IPS-20b (cell line): ENCODE measurements around the gene HDAC9.
"Not testable (repeated sequence)": the region's sequence is repeated elsewhere in the genome, so short reads cannot be mapped to it uniquely, and the experiment has no call there.

Experiments used
- H3K27ac ChIP-seq: one replicate; pipeline ENCODE4 v1.5.1; 2013; ENCODE audit warnings: low read length
- H3K27me3 ChIP-seq: 2 replicates; pipeline ENCODE4 v1.6.1; 2013; ENCODE audit warnings: mild to moderate bottlenecking, low read length, inconsistent platforms; ENCODE audit not compliant: insufficient read depth
- H3K36me3 ChIP-seq: 2 replicates; pipeline ENCODE4 v1.6.1; 2013; ENCODE audit warnings: low read depth, mild to moderate bottlenecking, inconsistent platforms, low read length, moderate library complexity; ENCODE audit not compliant: insufficient read depth
- H3K4me1 ChIP-seq: 2 replicates; pipeline ENCODE4 v1.6.1; 2013; ENCODE audit warnings: mild to moderate bottlenecking, control low read depth, inconsistent platforms, low read length, moderate library complexity; ENCODE audit not compliant: insufficient read depth
- H3K4me3 ChIP-seq: 2 replicates; pipeline ENCODE4 v1.5.1; 2013; ENCODE audit warnings: mild to moderate bottlenecking, low read length, inconsistent platforms
- H3K9ac ChIP-seq: 2 replicates; pipeline ENCODE4 v1.6.1; 2013; ENCODE audit warnings: low read depth, mild to moderate bottlenecking, inconsistent platforms, low read length, moderate library complexity
- H3K9me3 ChIP-seq: 2 replicates; pipeline ENCODE4 v1.6.1; 2013; ENCODE audit warnings: mild to moderate bottlenecking, low read depth, low read length, inconsistent platforms; ENCODE audit not compliant: insufficient read depth

HDAC9 gene

GRCh38 chr7:19030281-19030680 is 534.7 kb downstream of the HDAC9 start:
- H3K36me3 ChIP-seq = no peaks in the 10 kb centered on the region
- no peaks in the 10 kb centered on the region for H3K27me3 ChIP-seq
- no peak overlapping the region for H3K27ac ChIP-seq
- no peaks in the 10 kb centered on the region for H3K4me1 ChIP-seq
- H3K4me3 ChIP-seq = no peak overlapping the region
- H3K9ac ChIP-seq = no peak overlapping the region
- no peaks in the 10 kb centered on the region for H3K9me3 ChIP-seq

- not testable (repeated sequence) for H3K9me3 ChIP-seq, H3K4me1 ChIP-seq, H3K9ac ChIP-seq, H3K27me3 ChIP-seq, H3K27ac ChIP-seq, H3K4me3 ChIP-seq, H3K36me3 ChIP-seq
These were observed 537.4 kb downstream of the HDAC9 start for GRCh38 chr7:19032942-19033341.

DNA sequence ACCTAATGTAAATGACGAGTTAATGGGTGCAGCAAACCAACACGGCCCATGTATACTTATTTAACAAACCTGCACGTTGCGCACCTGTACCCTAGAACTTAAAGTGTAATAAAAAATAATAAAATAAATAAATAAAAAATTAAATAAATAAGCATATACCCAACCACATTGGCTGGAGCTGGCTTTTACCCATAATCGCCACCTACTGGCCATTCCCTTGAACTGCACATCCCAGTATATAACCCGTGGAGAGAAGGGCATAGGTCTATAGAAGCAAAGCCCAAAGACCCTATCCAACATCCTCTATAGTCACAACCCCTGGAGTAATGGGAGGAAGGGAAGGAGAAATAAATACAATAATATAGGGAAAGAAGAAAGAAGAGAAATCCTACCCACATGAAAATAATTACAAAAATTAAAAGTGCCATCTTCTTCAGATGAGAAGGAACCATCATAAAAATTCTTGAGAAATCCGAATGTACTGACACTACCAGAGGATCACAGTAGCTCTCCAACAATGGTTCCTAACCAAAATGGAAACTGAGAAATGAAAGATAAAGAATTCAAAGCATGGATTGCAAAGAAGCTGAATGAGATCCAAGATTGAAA is 556.3 kb downstream of the HDAC9 start:
- Histone ChIP-seq H3K36me3 (no peaks in the 10 kb centered on the region), H3K9ac (no peak overlapping the region), H3K4me1 (no peaks in the 10 kb centered on the region), H3K9me3 (no peaks in the 10 kb centered on the region), H3K27me3 (no peaks in the 10 kb centered on the region), H3K4me3 (no peak overlapping the region), H3K27ac (no peak overlapping the region)
